ENCODE results near the gene POLD1. TPM values are rescaled to one million over a fixed set of nuclear protein-coding genes. Genes with fewer than 3 reads are reported as not detected.

The POLD1 gene
- total RNA-seq, 2 experiments from 2014 or later, result 117 to 119 TPM

GRCh38 chr19:50465000-50465399 is 80.9 kb downstream of the POLD1 start:
- CTCF ChIA-PET, result no interaction called here
- no peak overlapping the region for H3K27ac Mint-ChIP-seq

DNA sequence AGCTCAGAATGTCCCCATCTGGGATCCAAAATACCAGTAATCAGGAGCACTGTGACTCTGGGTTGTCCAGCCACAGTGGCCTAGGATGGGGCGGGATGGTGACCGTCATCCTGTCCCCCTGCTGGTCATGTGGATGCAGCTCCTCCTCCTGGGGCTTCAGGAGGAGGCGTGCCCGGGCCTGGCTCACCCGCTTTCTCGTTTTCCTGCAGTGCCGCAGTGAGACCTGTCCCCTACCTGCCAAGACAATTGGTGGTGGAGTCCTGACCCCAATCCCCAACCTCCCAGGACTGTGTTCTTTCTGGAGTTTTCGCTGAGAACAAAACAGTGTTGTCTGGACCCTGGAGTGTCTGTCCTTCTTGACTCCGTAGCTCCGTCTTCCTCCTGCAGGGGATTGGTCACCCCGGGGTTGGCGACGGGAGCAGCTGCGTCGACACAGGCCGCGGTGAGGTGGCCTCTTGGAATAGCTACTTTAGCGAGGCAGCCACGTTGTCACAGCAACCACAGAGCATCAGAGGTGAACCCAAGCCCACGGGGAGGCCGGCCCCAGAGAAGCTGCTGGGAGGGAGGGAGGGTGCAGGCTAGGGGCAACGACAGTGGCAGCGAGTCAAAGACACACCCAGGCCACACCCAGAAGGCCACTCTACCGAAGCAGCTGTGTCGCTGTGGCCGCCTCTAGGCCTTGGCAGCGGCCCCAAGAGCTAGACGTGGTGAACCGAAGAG is 82.0 kb downstream of the POLD1 start:
- no peak for DNase-seq
- Mint-ChIP-seq H3K4me3 (no peak overlapping the region), H3K27me3 (peaks cover 3% of the 10 kb centered on the region), H3K27ac (no peak overlapping the region), H3K36me3 (ENCODE audit: low read depth) (no peaks in the 10 kb centered on the region), H3K4me1 (peaks cover 4% of the 10 kb centered on the region), H3K9me3 (no peaks in the 10 kb centered on the region)
- CTCF ChIA-PET, result no interaction called here
- POLR2A ChIA-PET, result interaction anchor here (1.6 kb wide), 1 partner anchor 82 kb away, joined by 3 read pairs; the partner anchor contains the start of gene POLD1

More at GRCh38 chr19:50465000-50465399, 80.9 kb downstream of the POLD1 start:
- no peaks in the 10 kb centered on the region for H3K9me3 Mint-ChIP-seq
- H3K36me3 Mint-ChIP-seq (ENCODE audit: low read depth), result no peaks in the 10 kb centered on the region
- peaks cover 12% of the 10 kb centered on the region for H3K4me1 Mint-ChIP-seq
- POLR2A ChIA-PET, result interaction anchor here (1.6 kb wide), 1 partner anchor 81 kb away, joined by 3 read pairs; the partner anchor contains the start of gene POLD1
- no peak overlapping the region for H3K4me3 Mint-ChIP-seq
- peaks cover 3% of the 10 kb centered on the region for H3K27me3 Mint-ChIP-seq
- DNase-seq, result no peak

GRCh38 chr19:50466706-50467039 is 82.5 kb downstream of the POLD1 start:
- Mint-ChIP-seq H3K27ac (no peak overlapping the region), H3K36me3 (ENCODE audit: low read depth) (no peaks in the 10 kb centered on the region), H3K27me3 (peaks cover 3% of the 10 kb centered on the region), H3K9me3 (no peaks in the 10 kb centered on the region), H3K4me3 (no peak overlapping the region), H3K4me1 (no peaks in the 10 kb centered on the region)
- CTCF ChIA-PET, result no interaction called here
- no peak for DNase-seq
- POLR2A ChIA-PET, result interaction anchor here (1.6 kb wide), 1 partner anchor 83 kb away, joined by 3 read pairs; the partner anchor contains the start of gene POLD1

- Mint-ChIP-seq H3K4me1 (no peaks in the 10 kb centered on the region), H3K27ac (no peak overlapping the region), H3K9me3 (no peaks in the 10 kb centered on the region), H3K36me3 (ENCODE audit: low read depth) (no peaks in the 10 kb centered on the region), H3K27me3 (peaks cover 3% of the 10 kb centered on the region), H3K4me3 (no peak overlapping the region)
- POLR2A ChIA-PET, result no interaction called here
- CTCF ChIA-PET, result no interaction called here
- no peak for DNase-seq
These were observed 83.4 kb downstream of the POLD1 start for GRCh38 chr19:50467566-50467965.

Other genes with a start within 250 kb of the POLD1 start
- gene IZUMO2, start 221.1 kb upstream of the POLD1 start, total RNA-seq, result not detected
- not detected for gene MYH14, start 180.7 kb upstream of the POLD1 start, total RNA-seq
- gene KCNC3, start 55.0 kb upstream of the POLD1 start, total RNA-seq, result 1 to 10 TPM; 4.2 to 4.3 TPM
- gene NAPSA, start 18.7 kb upstream of the POLD1 start, total RNA-seq, result 1 to 10 TPM; 3.2 to 3.9 TPM
- gene NR1H2, start 7.9 kb upstream of the POLD1 start, total RNA-seq, result 10 to 100 TPM; 79.7 to 86.2 TPM
- under 1 TPM in 1 of 2 experiments, not detected in 1; 0.18 TPM for gene SPIB, start 34.6 kb downstream of the POLD1 start, total RNA-seq
- gene MYBPC2, start 48.5 kb downstream of the POLD1 start, total RNA-seq, result under 1 TPM; 0.28 to 0.33 TPM
- 10 to 100 TPM; 56.3 to 57.2 TPM for gene EMC10, start 92.2 kb downstream of the POLD1 start, total RNA-seq
- under 1 TPM in 1 of 2 experiments, not detected in 1; 0.33 TPM for gene GARIN5A, start 92.5 kb downstream of the POLD1 start, total RNA-seq
- 10 to 100 TPM; 44.7 to 51.4 TPM for gene JOSD2, start 126.8 kb downstream of the POLD1 start, total RNA-seq
- not detected for gene ASPDH, start 129.6 kb downstream of the POLD1 start, total RNA-seq
- not detected for gene LRRC4B, start 184.1 kb downstream of the POLD1 start, total RNA-seq